Fibroblast of lung (primary cell): ENCODE measurements around the gene RMC1. TPM values are rescaled to one million over a fixed set of nuclear protein-coding genes. Genes with fewer than 3 reads are reported as not detected.
A peak's percentile ranks its signal among the peaks of the same experiment; 100 is the strongest.
"Not testable (repeated sequence)": the region's sequence is repeated elsewhere in the genome, so short reads cannot be mapped to it uniquely, and the experiment has no call there.

Source experiments
- DNase-seq, 2 donors: peaks; one replicate each; pipeline versions ENCODE4 v3.0.0 to v3.0.0-alpha.2; 2010; ENCODE audit warnings: low read depth in 2 of 2
- H2AFZ ChIP-seq: 2 replicates; pipeline ENCODE4 v1.5.1; 2012; ENCODE audit warnings: low read length, control low read depth, inconsistent platforms
- H3K27ac ChIP-seq: 2 replicates; pipeline ENCODE4 v1.5.1; 2011; ENCODE audit warnings: low read length, control low read depth; ENCODE audit not compliant: insufficient read depth
- H3K27me3 ChIP-seq: 2 replicates; pipeline ENCODE4 v1.5.1; 2011; ENCODE audit warnings: mild to moderate bottlenecking, low read length; ENCODE audit not compliant: control insufficient read depth, insufficient read depth
- H3K36me3 ChIP-seq: 2 replicates; pipeline ENCODE4 v1.5.1; 2011; ENCODE audit warnings: low read length; ENCODE audit not compliant: control insufficient read depth, insufficient read depth
- H3K4me1 ChIP-seq: 2 replicates; pipeline ENCODE4 v1.5.1; 2011; ENCODE audit warnings: low read length; ENCODE audit not compliant: control insufficient read depth, insufficient read depth; ENCODE audit errors: extremely low read depth
- H3K4me2 ChIP-seq: 2 replicates; pipeline ENCODE4 v1.5.1; 2011; ENCODE audit warnings: low read length, control low read depth; ENCODE audit not compliant: insufficient read depth; ENCODE audit errors: extremely low read depth
- H3K4me3 ChIP-seq, 4 experiments: fragments of 200-600 bp in 1 of 4; sonication (generic) in 1 of 4; replicated peaks in 1 of 4; 2 replicates each; pipeline ENCODE4 v1.5.1; 2011 to 2016; ENCODE audit warnings: low read length in 4 of 4, low read depth in 3 of 4, mild to moderate bottlenecking in 3 of 4, control low read depth in 2 of 4, inconsistent platforms in 1 of 4, mixed read lengths in 1 of 4; ENCODE audit not compliant: insufficient read depth in 1 of 4; ENCODE audit errors: control extremely low read depth in 1 of 4
- H3K79me2 ChIP-seq: 2 replicates; pipeline ENCODE4 v1.5.1; 2012; ENCODE audit warnings: mild to moderate bottlenecking, low read length, inconsistent platforms; ENCODE audit not compliant: control insufficient read depth, insufficient read depth
- H3K9ac ChIP-seq: 2 replicates; pipeline ENCODE4 v1.5.1; 2011; ENCODE audit warnings: mild to moderate bottlenecking, low read length, control low read depth; ENCODE audit not compliant: insufficient read depth
- H3K9me3 ChIP-seq: 2 replicates; pipeline ENCODE4 v1.5.1; 2012; ENCODE audit warnings: low read depth, low read length; ENCODE audit not compliant: control insufficient read depth, insufficient read depth
- H4K20me1 ChIP-seq: 2 replicates; pipeline ENCODE4 v1.5.1; 2011; ENCODE audit warnings: low read length; ENCODE audit not compliant: control insufficient read depth, insufficient read depth; ENCODE audit errors: extremely low read depth
- CTCF ChIP-seq, 2 donors: IDR thresholded peaks in 1 of 2; conservative IDR thresholded peaks in 1 of 2; 1 replicate in 1 of 2; 2 replicates in 1 of 2; pipeline ENCODE4 v1.5.1; 2011 to 2012; ENCODE audit warnings: low read length in 2 of 2, control low read depth in 1 of 2, inconsistent platforms in 1 of 2, low read depth in 1 of 2, mild to moderate bottlenecking in 1 of 2
- EZH2 ChIP-seq: IDR thresholded peaks from 2 replicates; pipeline ENCODE4 v1.5.1; 2012; ENCODE audit warnings: low read length, control low read depth, mild to moderate bottlenecking; ENCODE audit errors: missing control alignments
- polyA plus RNA-seq, 2 donors: library from polyadenylated mRNA; depleted of rRNA in 1 of 2; stranded (reverse) in 1 of 2; unstranded in 1 of 2; fragments of >200 nt; gene quantifications; 2 replicates each; pipeline ENCODE4 v1.2.1, GENCODE V29; 2011 to 2012; ENCODE audit warnings: missing spikeins in 1 of 2
- total RNA-seq: library from RNA; depleted of rRNA; stranded (reverse); fragments of >200 nt; gene quantifications from 2 replicates; pipeline ENCODE4 v1.2.1, GENCODE V29; 2014

The RMC1 gene
- total and polyA plus RNA-seq, 2 donors (not counting 1 experiment from before 2014, with no cell fraction given): 22.5 to 29.6 TPM

GRCh38 chr18:23573626-23574431 is 70.5 kb downstream of the RMC1 start:
- Histone ChIP-seq H3K27me3 (no peaks in the 10 kb centered on the region), H3K4me3 (no peak overlapping the region), H3K79me2 (peaks cover 5% of the 10 kb centered on the region), H4K20me1 (peaks cover 1% of the 10 kb centered on the region), H3K36me3 (peaks cover 6% of the 10 kb centered on the region), H3K4me2 (peak overlapping the region; percentile 51), H3K9me3 (no peaks in the 10 kb centered on the region), H2AFZ (no peak overlapping the region), H3K27ac (no peak overlapping the region), H3K9ac (peak overlapping the region; percentile 23), H3K4me1 (peaks cover 2% of the 10 kb centered on the region)
- DNase-seq: peak; percentile 57 to 85
- TF ChIP-seq EZH2: no peak
- TF ChIP-seq CTCF (conservative IDR thresholded peaks at IDR 0.05 in 1 of 2, IDR thresholded peaks at IDR 0.05 in 1 of 2; ENCODE audit: low read depth in 1 of 2, low read length in 2 of 2): no peak

- H3K79me2 ChIP-seq: peaks cover 5% of the 10 kb centered on the region
- H3K4me1 ChIP-seq: peaks cover 2% of the 10 kb centered on the region
- H3K4me3 ChIP-seq: no peak overlapping the region
- H4K20me1 ChIP-seq: peaks cover 3% of the 10 kb centered on the region
- peak overlapping the region; percentile 51 for H3K4me2 ChIP-seq
- H3K9ac ChIP-seq: no peak overlapping the region
- no peaks in the 10 kb centered on the region for H3K9me3 ChIP-seq
- H3K36me3 ChIP-seq: peaks cover 6% of the 10 kb centered on the region
- no peak for DNase-seq
- TF ChIP-seq EZH2 (no peak), CTCF (conservative IDR thresholded peaks at IDR 0.05 in 1 of 2, IDR thresholded peaks at IDR 0.05 in 1 of 2; ENCODE audit: low read depth in 1 of 2, low read length in 2 of 2) (no peak)
- H3K27ac ChIP-seq: no peak overlapping the region
- no peak overlapping the region for H2AFZ ChIP-seq
- H3K27me3 ChIP-seq: no peaks in the 10 kb centered on the region
Measured at GRCh38 chr18:23574611-23575308, 71.4 kb downstream of the RMC1 start.

GRCh38 chr18:23575309-23575651 is 72.0 kb downstream of the RMC1 start:
- H3K9me3 ChIP-seq: no peaks in the 10 kb centered on the region
- no peak overlapping the region for H3K4me2 ChIP-seq
- H3K27me3 ChIP-seq: no peaks in the 10 kb centered on the region
- H3K4me3 ChIP-seq: no peak overlapping the region
- H3K27ac ChIP-seq: no peak overlapping the region
- TF ChIP-seq EZH2 (no peak), CTCF (conservative IDR thresholded peaks at IDR 0.05 in 1 of 2, IDR thresholded peaks at IDR 0.05 in 1 of 2; ENCODE audit: low read depth in 1 of 2, low read length in 2 of 2) (no peak)
- no peak for DNase-seq
- no peak overlapping the region for H3K9ac ChIP-seq
- H4K20me1 ChIP-seq: peaks cover 3% of the 10 kb centered on the region
- peaks cover 7% of the 10 kb centered on the region for H3K79me2 ChIP-seq
- peaks cover 5% of the 10 kb centered on the region for H3K4me1 ChIP-seq
- H3K36me3 ChIP-seq: peaks cover 6% of the 10 kb centered on the region
- H2AFZ ChIP-seq: no peak overlapping the region

- not testable (repeated sequence) for H3K4me2 ChIP-seq, DNase-seq, H3K4me3 ChIP-seq, H2AFZ ChIP-seq, H3K9ac ChIP-seq, H3K9me3 ChIP-seq, H3K27ac ChIP-seq, H3K79me2 ChIP-seq, H4K20me1 ChIP-seq, H3K27me3 ChIP-seq, H3K36me3 ChIP-seq
- peaks cover 11% of the 10 kb centered on the region for H3K4me1 ChIP-seq
Measured at GRCh38 chr18:23577521-23577920, 74.2 kb downstream of the RMC1 start.
